Endothelial cell (in vitro differentiated cells): ENCODE results near the gene XYLT1. TPM values are rescaled to one million over a fixed set of nuclear protein-coding genes. Genes with fewer than 3 reads are reported as not detected.

Experiments used
- DNase-seq: peaks from one replicate; pipeline ENCODE4 v3.0.0; 2021; ENCODE audit warnings: low spot score
- H3K27ac Mint-ChIP-seq: one replicate; pipeline ENCODE4 v1.8.0; 2021; ENCODE audit warnings: mixed read lengths, inconsistent platforms; ENCODE audit not compliant: unreplicated experiment
- H3K27me3 Mint-ChIP-seq: one replicate; pipeline ENCODE4 v1.8.0; 2021; ENCODE audit warnings: mild to moderate bottlenecking, moderate library complexity, mixed read lengths, inconsistent platforms; ENCODE audit not compliant: unreplicated experiment
- H3K36me3 Mint-ChIP-seq: one replicate; pipeline ENCODE4 v1.8.0; 2021; ENCODE audit warnings: mild to moderate bottlenecking, low read depth, mixed read lengths, inconsistent platforms; ENCODE audit not compliant: unreplicated experiment
- H3K4me1 Mint-ChIP-seq: one replicate; pipeline ENCODE4 v1.8.0; 2021; ENCODE audit warnings: mild to moderate bottlenecking, mixed read lengths, inconsistent platforms; ENCODE audit not compliant: unreplicated experiment
- H3K4me3 Mint-ChIP-seq: one replicate; pipeline ENCODE4 v1.8.0; 2021; ENCODE audit warnings: mild to moderate bottlenecking, mixed read lengths, inconsistent platforms; ENCODE audit not compliant: unreplicated experiment
- H3K9me3 Mint-ChIP-seq: one replicate; pipeline ENCODE4 v1.8.0; 2021; ENCODE audit warnings: mixed read lengths, inconsistent platforms; ENCODE audit not compliant: unreplicated experiment
- total RNA-seq: library from RNA; stranded (reverse); fragmentation: NEBNext Ultra II Directional; extraction: Animal tissue kit (Norgen Biotek cat#: 25700); gene quantifications from one replicate; pipeline ENCODE4 v1.2.1, GENCODE V29; 2021; ENCODE audit not compliant: unreplicated experiment
- TF ChIP-seq, protein P1 (sequence below): fragments of 200-600 bp; sonication (generic); IDR thresholded peaks from one replicate; pipeline ENCODE4 v1.5.0; 2021; ENCODE audit warnings: antibody characterized with exemption; ENCODE audit not compliant: unreplicated experiment

Gene XYLT1
- total RNA-seq, 1 donor from 2014 or later, result 11.1 TPM

GRCh38 chr16:17076818-17077498 is 393.8 kb downstream of the XYLT1 start:
- Mint-ChIP-seq H3K4me1 (peaks cover 7% of the 10 kb centered on the region), H3K4me3 (no peak overlapping the region), H3K36me3 (no peaks in the 10 kb centered on the region), H3K27me3 (no peaks in the 10 kb centered on the region), H3K27ac (no peak overlapping the region), H3K9me3 (no peaks in the 10 kb centered on the region)
- TF ChIP-seq, protein P1, sequence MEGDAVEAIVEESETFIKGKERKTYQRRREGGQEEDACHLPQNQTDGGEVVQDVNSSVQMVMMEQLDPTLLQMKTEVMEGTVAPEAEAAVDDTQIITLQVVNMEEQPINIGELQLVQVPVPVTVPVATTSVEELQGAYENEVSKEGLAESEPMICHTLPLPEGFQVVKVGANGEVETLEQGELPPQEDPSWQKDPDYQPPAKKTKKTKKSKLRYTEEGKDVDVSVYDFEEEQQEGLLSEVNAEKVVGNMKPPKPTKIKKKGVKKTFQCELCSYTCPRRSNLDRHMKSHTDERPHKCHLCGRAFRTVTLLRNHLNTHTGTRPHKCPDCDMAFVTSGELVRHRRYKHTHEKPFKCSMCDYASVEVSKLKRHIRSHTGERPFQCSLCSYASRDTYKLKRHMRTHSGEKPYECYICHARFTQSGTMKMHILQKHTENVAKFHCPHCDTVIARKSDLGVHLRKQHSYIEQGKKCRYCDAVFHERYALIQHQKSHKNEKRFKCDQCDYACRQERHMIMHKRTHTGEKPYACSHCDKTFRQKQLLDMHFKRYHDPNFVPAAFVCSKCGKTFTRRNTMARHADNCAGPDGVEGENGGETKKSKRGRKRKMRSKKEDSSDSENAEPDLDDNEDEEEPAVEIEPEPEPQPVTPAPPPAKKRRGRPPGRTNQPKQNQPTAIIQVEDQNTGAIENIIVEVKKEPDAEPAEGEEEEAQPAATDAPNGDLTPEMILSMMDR, result no peak
- no peak for DNase-seq

DNA sequence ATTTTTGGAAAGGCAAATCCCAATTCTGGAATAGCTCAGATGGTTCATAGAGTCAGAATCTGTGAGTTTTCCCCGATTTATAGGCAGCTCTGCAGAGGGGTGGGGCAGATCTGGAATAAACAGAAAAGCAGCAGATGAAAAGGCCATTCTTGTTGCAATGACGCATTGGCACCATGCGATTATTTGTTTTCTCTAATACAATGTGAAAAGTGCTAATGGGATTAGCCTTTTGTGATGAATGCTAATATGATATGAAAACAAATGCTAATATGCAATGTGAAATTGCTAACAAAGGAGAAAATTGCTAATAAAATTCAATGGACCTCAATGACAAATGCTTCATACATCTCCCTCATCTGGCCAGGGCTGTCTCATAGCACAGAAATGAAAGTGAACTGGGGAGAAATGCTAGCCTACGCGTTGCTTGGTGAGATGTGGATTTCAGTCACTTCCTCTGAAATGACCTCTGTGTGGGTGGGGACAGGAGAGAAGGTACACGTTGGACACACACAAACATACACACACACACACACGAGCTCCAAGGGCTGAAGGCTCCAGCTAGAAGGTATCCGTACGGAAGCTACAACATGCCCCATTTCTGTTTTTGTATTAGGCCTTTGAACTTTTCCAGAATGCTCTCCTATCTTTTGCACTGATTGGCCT is 394.5 kb downstream of the XYLT1 start:
- no peak for DNase-seq
- Mint-ChIP-seq H3K27ac (no peak overlapping the region), H3K36me3 (no peaks in the 10 kb centered on the region), H3K27me3 (peaks cover 2% of the 10 kb centered on the region), H3K4me1 (peaks cover 7% of the 10 kb centered on the region), H3K4me3 (no peak overlapping the region), H3K9me3 (no peaks in the 10 kb centered on the region)
- TF ChIP-seq, protein P1, result no peak

DNA sequence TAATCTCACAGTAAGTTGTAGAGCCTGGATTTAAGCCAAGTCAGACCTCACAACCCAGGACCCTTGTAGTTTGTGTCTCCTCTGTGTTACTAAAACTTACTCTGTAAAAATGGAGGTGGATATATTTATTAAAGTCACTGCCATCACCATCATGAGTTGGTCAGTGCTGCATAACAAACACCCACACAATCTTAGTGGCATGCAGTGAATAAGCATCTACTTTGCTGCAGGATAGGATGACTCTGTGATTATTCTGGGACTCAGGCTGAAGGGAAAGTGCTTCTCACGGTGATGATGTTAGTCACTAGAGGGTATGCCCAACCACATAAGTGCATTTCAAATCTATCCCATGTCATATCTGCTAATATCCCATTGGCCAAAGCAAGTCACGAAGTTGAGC is 398.7 kb downstream of the XYLT1 start:
- peaks cover 7% of the 10 kb centered on the region for H3K4me1 Mint-ChIP-seq
- no peaks in the 10 kb centered on the region for H3K36me3 Mint-ChIP-seq
- H3K9me3 Mint-ChIP-seq, result no peaks in the 10 kb centered on the region
- no peak overlapping the region for H3K27ac Mint-ChIP-seq
- peaks cover 2% of the 10 kb centered on the region for H3K27me3 Mint-ChIP-seq
- no peak overlapping the region for H3K4me3 Mint-ChIP-seq
- DNase-seq, result no peak
- TF ChIP-seq, protein P1, result no peak

DNA sequence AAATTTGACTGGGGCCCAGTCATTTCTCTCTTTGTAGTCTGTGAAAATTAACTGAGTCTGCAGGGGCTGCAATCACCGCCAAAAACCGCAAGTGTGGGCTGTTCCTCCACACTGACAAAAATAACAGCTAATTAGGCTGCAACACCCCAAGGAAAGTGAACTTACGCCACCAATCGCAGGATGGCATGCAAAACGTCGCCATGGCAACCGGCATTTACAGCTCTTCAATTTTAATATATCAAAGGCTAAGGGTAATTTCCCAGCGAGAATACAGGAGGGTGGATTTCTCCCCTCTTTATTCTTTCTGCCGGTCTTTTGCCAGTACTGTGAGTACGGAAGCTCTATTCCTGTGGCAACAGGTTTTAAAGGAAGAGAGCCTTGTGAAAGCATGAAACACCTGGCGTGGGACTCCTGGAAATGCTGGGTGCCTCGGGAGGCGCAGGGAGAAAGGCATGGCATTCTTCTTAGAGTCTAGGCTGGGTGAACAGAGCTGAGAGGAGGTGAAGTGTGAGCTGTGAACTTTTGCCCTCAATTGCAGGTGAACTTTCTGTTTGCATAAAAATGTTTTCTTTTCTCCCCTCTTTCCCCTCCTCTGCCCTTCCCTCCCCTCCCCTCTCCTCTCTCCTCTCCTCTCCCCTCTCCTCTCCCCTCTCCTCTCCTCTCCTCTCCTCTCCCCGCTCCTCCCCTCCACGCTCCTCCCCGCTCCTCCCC is 399.7 kb downstream of the XYLT1 start:
- H3K4me1 Mint-ChIP-seq, result peaks cover 7% of the 10 kb centered on the region
- TF ChIP-seq, protein P1, result no peak
- H3K36me3 Mint-ChIP-seq, result no peaks in the 10 kb centered on the region
- H3K27ac Mint-ChIP-seq, result no peak overlapping the region
- H3K9me3 Mint-ChIP-seq, result no peaks in the 10 kb centered on the region
- peak; percentile 5 for DNase-seq
- H3K27me3 Mint-ChIP-seq, result peaks cover 2% of the 10 kb centered on the region
- H3K4me3 Mint-ChIP-seq, result no peak overlapping the region
